Measurements from ENCODE around the gene AGPAT2. TPM values are rescaled to one million over a fixed set of nuclear protein-coding genes. Genes with fewer than 3 reads are reported as not detected.

The AGPAT2 gene
- total RNA-seq, 1 experiment from 2014 or later = 40.2 TPM

DNA sequence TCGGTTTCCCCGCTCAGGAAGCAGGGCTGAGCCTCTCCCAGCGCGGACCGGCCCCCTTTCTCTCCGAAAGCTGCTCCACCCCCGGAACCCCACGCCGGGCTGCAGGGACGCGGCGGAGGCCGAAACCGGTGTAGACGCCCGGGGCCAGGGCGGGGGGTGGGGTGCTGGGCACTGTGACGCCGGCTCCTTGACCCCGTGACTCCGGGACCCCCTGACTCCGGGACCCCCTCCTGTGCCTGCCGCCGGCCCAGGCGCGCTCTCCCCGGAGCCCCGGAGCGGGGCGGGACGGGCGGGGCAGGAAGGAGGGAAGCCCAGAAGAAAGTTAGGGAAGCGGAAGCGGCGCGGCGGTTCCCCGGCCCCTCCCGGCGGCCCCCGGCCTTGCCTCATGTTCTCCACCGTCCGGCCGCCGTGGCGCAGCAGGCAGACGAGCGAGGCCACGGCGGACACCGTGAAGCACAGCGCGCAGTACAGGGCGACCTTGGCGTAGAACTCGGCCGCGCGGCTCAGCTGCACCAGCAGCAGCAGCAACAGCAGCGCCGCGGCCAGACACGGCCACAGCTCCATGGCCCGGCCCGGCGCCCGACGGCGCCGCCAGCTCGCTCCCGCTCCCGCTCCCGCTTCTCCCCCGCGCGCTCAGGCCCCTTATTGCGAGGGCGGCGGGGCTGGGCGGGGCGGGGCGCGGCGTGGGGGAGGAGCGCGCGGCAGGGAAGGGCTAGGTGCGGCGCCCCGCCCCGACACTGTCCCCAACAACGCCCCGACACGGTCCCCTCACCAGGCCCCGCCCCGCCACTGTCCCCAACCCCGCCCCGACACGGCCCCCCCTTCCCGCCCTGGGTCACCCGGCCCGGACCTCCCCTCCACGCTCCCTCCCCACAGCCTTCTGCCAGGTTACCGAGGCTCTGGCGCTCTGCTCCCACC, at the start of gene AGPAT2 (continued):
- no peak for TF ChIP-seq FOXP4 (CRISPR knock-in tag; IDR thresholded peaks at IDR 0.05)

DNA sequence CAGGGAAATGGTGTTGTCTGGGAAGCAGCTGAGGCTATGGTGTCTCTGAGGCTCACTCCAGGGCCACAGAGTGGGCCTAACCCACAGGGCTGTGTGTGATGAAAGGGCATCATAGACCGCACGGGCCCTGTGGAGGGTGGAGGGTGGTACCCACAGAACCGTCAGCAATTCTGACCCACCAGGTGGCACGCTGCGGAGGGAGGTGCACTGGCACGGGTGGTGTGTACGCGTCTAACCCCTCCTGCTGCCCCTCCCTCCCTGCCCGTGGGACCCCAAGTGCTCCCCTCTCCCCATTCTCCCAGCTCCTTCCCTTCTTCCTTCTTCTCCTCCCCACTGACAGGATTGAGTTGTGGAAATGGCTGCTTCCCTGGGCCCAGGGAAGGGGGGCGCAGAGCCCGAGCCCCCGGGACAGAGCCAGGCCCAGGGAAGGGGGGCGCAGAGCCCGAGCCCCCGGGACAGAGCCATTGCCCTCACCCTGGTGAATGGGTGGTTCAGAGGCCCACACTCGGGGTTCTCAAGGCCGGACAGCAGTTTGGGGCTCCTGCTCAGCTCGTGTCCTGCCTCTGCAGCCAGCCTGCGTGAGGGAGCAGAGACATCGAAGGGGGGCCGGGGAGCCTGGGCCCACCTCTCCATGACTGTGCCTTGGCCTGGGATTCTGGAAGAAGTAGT, 48.7 kb upstream of the AGPAT2 start:
- no peak overlapping the region for H3K4me3 Mint-ChIP-seq
- ChIA-PET POLR2A (no interaction called here), CTCF (no interaction called here)
- no peak for TF ChIP-seq MXD4 (CRISPR knock-in tag; IDR thresholded peaks at IDR 0.05; ENCODE audit: borderline replicate concordance)
- TF ChIP-seq ZNF425 (CRISPR knock-in tag; conservative IDR thresholded peaks at IDR 0.05) = no peak
- TF ChIP-seq NFE2L1 (CRISPR knock-in tag; IDR thresholded peaks at IDR 0.05) = no peak
- TF ChIP-seq MLX (CRISPR knock-in tag; IDR thresholded peaks at IDR 0.05) = no peak
- no peak for TF ChIP-seq ZNF416 (CRISPR knock-in tag; IDR thresholded peaks at IDR 0.05)
- TF ChIP-seq ZNF317 (CRISPR knock-in tag; IDR thresholded peaks at IDR 0.05; ENCODE audit: borderline replicate concordance, low read depth) = no peak
- TF ChIP-seq ZBTB21 (CRISPR knock-in tag; IDR thresholded peaks at IDR 0.05; ENCODE audit: borderline replicate concordance) = no peak
- TF ChIP-seq ZNF232 (CRISPR knock-in tag; IDR thresholded peaks at IDR 0.05) = no peak
- TF ChIP-seq SMAD4 (CRISPR knock-in tag; IDR thresholded peaks at IDR 0.05) = no peak
- TF ChIP-seq EMX1 (CRISPR knock-in tag; IDR thresholded peaks at IDR 0.05) = no peak
- TF ChIP-seq ESRRA (CRISPR knock-in tag; IDR thresholded peaks at IDR 0.05; ENCODE audit: borderline replicate concordance) = no peak
- TF ChIP-seq TEAD4 (CRISPR knock-in tag; IDR thresholded peaks at IDR 0.05) = no peak
- no peak for TF ChIP-seq NR2C2 (CRISPR knock-in tag; IDR thresholded peaks at IDR 0.05)
- TF ChIP-seq ZNF532 (CRISPR knock-in tag; IDR thresholded peaks at IDR 0.05; ENCODE audit: borderline replicate concordance) = no peak
- TF ChIP-seq ZSCAN18 (CRISPR knock-in tag; IDR thresholded peaks at IDR 0.05) = no peak
- TF ChIP-seq JUN (CRISPR knock-in tag; IDR thresholded peaks at IDR 0.05) = no peak
- peaks cover 4% of the 10 kb centered on the region; the same call in 1 of the 2 replicates for H3K4me1 Mint-ChIP-seq
- peaks cover 3% of the 10 kb centered on the region; the same call in 1 of the 2 replicates for H3K9me3 Mint-ChIP-seq
- H3K27ac Mint-ChIP-seq = no peak overlapping the region
- DNase-seq (ENCODE audit: low spot score) (no peak), ATAC-seq (no peak)
- H3K36me3 Mint-ChIP-seq = no peaks in the 10 kb centered on the region
- no peaks in the 10 kb centered on the region for H3K27me3 Mint-ChIP-seq (ENCODE audit: low read depth)

All from WTC11 (cell line).